AG09309 (cell line): Measurements from ENCODE around the gene OR2H2.

Experiments used
- DNase-seq: peaks from one replicate; pipeline ENCODE4 v3.0.0-alpha.2; 2010; ENCODE audit warnings: low read depth
- H3K4me3 ChIP-seq: 2 replicates; pipeline ENCODE4 v1.5.1; 2011; ENCODE audit warnings: mild to moderate bottlenecking, low read depth, low read length, moderate library complexity; ENCODE audit not compliant: control insufficient read depth
- TF ChIP-seq, protein P1 (sequence below): IDR thresholded peaks from 2 replicates; pipeline ENCODE4 v1.5.1; 2011; ENCODE audit warnings: mild to moderate bottlenecking, low read depth, low read length, inconsistent platforms; ENCODE audit not compliant: insufficient read depth, control insufficient read depth; ENCODE audit errors: missing control alignments

Gene OR2H2

GRCh38 chr6:29590218-29590808 lies 5.4 kb downstream of the OR2H2 start:
- no peak for DNase-seq
- no peak overlapping the region for H3K4me3 ChIP-seq
- TF ChIP-seq, protein P1, sequence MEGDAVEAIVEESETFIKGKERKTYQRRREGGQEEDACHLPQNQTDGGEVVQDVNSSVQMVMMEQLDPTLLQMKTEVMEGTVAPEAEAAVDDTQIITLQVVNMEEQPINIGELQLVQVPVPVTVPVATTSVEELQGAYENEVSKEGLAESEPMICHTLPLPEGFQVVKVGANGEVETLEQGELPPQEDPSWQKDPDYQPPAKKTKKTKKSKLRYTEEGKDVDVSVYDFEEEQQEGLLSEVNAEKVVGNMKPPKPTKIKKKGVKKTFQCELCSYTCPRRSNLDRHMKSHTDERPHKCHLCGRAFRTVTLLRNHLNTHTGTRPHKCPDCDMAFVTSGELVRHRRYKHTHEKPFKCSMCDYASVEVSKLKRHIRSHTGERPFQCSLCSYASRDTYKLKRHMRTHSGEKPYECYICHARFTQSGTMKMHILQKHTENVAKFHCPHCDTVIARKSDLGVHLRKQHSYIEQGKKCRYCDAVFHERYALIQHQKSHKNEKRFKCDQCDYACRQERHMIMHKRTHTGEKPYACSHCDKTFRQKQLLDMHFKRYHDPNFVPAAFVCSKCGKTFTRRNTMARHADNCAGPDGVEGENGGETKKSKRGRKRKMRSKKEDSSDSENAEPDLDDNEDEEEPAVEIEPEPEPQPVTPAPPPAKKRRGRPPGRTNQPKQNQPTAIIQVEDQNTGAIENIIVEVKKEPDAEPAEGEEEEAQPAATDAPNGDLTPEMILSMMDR: no peak

DNA sequence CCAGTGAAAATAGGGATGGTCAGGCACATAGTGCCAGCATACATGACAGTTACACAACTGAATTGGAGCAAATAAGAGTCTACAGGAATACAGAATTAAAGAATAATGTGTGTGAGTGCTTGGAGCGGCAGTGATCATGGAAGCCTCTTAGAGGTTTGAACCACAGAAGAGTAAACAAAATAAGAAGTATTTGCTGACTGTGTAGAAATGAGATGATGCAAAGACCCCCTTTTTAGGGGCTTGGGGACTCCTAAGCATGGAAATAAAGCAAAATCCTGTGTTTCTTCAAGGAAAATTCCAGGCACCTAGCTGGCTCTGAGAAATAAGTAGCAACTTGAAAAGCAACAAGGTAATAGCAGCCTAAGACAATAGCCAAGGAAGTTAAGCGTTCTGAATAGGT lies 6.8 kb downstream of the OR2H2 start:
- no peak overlapping the region for H3K4me3 ChIP-seq
- no peak for DNase-seq
- TF ChIP-seq, protein P1: no peak

DNA sequence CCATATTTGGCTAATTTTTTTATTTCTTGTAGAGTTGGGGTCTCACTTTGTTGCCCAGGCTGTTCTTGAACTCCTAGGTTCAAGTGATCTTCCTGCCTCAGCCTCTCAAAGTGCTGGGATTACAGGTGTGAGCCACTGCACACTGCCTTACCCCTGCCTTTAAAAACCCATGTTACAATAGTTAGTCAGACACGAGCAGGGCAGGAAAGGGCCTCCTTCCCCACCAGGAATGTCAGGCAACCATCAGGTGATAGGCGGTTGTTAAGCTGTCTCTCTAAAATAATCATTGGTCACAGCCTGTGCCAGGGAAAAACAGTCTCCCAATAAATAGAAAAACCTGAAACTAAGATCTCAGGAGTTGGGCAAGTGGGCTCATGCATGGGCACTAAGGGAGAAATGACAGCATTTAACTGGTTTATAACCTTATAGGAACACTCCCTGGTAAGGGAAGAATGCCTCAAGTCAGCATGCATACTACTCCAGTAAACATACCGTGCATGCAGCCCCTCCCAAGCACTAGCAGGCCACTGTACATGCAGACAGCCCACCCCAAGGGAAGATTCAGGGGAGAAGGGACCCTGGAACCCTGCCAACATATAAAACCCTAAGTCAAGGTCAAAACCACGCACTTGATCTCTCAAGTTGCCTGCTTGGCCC lies 8.4 kb downstream of the OR2H2 start:
- DNase-seq: no peak
- TF ChIP-seq, protein P1: no peak
- no peak overlapping the region for H3K4me3 ChIP-seq

DNA sequence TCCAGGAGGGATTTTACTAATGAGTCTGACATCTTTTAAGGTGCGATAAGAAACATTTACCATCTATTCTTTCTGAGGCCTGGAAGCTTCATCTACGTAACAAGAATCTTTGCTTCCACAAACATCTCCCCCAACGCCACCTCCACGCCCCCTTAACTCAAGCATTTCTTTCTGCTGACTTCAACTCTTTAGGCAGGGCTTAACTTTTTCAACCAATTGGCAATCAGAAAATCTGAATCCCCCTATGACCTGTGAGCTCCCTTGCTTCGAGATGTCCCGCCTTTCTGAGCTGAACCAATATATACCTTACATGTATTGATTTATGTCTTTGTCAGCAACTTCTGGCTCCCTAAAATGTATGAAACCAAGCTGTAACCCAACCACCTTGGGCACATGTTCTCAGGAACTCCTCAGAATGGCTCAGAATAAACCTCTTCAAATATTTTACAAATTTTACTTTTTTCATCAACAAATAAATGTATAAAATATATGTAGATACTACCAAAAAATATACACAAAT lies 11.5 kb downstream of the OR2H2 start:
- TF ChIP-seq, protein P1: no peak
- H3K4me3 ChIP-seq: no peak overlapping the region
- no peak for DNase-seq

- H3K4me3 ChIP-seq: no peak overlapping the region
- TF ChIP-seq, protein P1: no peak
- no peak for DNase-seq
Measured at GRCh38 chr6:29597184-29597583, 12.3 kb downstream of the OR2H2 start.

- no peak overlapping the region for H3K4me3 ChIP-seq
- DNase-seq: no peak
- TF ChIP-seq, protein P1: no peak
Measured at GRCh38 chr6:29598172-29598747, 13.3 kb downstream of the OR2H2 start.
